Subcutaneous adipose tissue (tissue), 4 donors: ENCODE results near the gene ACTN3. TPM values are rescaled to one million over a fixed set of nuclear protein-coding genes. Genes with fewer than 3 reads are reported as not detected.

Experiments
- CTCF ChIP-seq: fragments of 450-650 bp; IDR thresholded peaks from one replicate; pipeline ENCODE4 v1.5.1; 2016; ENCODE audit warnings: low read depth, mild to moderate bottlenecking, control low read depth, antibody characterized with exemption, moderate library complexity
- total RNA-seq, 4 donors: library from RNA; depleted of rRNA; stranded (reverse); fragments of >200 nt; gene quantifications; one replicate each; pipeline ENCODE4 v1.1.0, GENCODE V29; 2016

The ACTN3 gene
- total RNA-seq, 4 donors from 2014 or later, result 0.22 TPM; not detected in 3

DNA sequence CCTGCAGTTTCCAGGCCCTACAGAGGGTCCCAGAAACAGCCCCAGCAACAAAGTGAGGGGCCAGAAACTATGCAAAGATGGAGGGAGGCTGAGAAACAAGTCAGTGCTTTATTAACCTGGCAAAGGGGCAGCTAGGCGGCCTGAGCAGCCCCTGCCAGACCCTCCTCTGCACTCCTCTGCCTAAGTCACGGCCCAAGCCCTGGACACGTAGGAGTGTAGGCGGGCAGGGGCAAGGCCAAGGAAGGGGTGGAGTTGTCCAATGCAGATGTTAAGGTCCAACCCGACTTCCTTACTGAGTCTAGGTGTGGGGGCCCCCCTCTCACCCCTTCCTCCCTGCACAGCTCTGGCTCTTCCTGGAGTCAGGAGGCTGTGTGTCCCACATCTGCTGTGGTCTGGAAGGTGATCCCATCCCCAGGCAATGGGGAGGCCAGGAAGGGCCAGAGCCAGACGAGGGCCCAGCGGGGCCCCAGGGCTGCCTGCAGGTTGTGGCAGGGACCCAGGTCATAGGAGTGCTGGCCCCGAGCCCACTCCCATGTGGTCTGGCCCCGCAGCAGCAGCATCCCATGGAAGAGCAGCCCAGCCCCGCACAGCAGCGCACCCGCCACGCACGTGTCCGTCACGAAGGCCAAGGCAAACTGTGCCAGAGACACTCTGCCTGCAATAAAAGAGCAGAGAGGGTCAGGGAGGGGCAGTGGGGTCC lies 7.4 kb upstream of the ACTN3 start:
- TF ChIP-seq CTCF, result no peak

- TF ChIP-seq CTCF, result no peak
These were observed 6.9 kb upstream of the ACTN3 start for GRCh38 chr11:66539870-66540213.

DNA sequence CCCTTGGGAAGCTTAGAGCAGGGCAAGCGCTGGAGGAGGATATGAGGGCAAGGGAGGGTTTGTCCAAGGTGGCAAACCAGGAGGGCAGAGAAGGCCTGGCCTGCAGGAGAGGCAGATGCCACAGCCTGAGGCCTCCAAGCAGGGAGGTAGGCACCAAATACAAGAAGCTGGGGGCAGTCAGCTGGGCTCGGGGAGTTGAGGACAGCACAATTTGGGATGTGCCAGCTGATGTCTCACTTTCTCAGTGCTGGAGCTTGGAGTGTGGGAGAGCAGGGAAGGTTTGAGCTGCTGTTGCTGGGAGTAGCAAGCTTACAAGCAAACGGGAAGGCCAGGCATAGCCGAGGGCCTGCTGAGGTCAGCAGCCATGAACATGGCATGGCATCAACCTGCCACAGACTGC lies 4.8 kb upstream of the ACTN3 start:
- no peak for TF ChIP-seq CTCF

DNA sequence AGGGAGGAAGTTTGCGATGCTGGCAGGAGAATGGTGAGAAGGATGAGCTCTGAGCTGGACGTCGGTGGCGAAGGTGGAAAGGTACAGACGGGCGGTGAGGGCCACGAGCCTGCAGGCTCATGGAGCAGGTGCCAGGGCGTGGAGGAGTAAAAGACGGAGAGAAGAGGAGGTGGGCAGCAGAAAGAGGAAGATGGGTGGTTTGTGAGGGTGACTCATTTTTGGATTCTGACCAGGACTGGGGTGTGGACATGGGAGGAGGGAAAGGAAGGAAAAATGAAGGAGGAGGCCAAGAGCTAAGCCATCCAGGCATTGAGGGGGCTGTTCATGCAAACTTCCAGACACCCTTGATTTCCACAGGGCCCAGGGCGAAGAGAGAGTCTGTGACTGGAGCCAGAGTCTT lies 4.3 kb upstream of the ACTN3 start:
- no peak for TF ChIP-seq CTCF

DNA sequence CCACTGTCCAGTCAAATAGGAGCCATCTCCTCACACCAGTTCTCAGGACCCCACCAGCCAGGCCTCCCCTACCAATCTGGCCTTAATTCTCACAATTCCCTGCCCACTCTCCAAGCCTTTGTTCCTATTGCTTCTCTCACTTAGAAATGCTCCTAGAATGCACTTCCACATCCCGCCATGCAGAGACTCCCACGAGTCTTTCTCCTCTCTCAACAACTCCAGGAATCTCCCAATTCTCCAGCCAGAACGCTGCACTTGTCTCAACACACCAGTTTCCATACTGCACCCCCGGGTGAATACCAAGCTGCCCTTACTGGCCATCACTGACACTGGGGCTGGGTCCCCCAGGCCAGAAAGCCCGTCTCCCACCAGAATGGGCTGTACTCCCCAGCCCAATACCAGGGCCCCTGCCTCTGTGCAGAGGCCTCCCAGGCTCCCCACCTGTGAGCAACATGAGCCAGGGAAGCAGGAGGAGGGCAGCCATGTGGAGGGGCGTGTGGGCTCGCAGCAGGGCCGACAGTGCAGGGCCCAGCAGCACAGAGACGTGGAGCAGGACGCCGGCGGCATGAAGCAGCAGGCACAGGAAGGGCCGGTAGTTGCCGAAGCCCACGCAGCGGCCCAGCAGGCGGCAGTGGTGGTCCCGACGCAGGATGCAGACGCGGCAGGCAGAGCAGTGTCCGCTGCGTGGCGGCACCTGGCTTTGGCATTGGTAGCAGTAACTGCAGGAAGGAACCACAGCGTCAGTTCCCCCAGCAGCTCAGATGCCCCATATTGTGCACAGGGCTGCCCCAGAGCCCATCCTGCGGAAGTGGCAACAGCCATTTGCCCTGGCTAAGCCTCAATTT lies 3.2 kb upstream of the ACTN3 start:
- no peak for TF ChIP-seq CTCF

GRCh38 chr11:66545701-66546367 lies 869 bp upstream of the ACTN3 start, which contains the start of gene ZDHHC24:
Gene ZDHHC24, minus strand, starts transcription at chr11:66546048. Its CDS starts 45 bp downstream, at chr11:66546003.
- no peak for TF ChIP-seq CTCF

GRCh38 chr11:66546966-66547661 lies 411 bp downstream of the ACTN3 start:
- TF ChIP-seq CTCF, result no peak
